ENCODE results near the gene ARHGAP6.
"Not testable (repeated sequence)": the region's sequence is repeated elsewhere in the genome, so short reads cannot be mapped to it uniquely, and the experiment has no call there.

The ARHGAP6 gene

DNA sequence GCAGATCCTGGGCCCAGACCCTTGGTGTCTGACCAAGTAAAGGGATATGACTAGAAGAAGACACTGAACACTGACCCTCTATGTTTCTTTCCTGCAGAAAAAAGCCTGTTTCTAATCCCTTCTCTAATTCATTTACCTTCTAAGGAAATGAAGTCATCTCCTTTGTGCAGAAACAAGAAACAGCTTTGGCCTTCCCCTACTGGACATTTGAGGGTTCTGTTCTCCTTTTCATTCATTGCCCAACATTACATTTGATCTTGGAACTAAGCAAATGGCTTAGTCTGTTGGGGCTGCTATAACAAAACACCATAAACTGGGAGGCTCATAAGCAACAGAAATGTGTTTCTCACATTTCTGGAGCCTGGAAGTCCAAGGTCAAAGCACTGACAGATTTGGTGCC, 534.6 kb downstream of the ARHGAP6 start:
- no peak for ATAC-seq (ENCODE audit: low read depth)

DNA sequence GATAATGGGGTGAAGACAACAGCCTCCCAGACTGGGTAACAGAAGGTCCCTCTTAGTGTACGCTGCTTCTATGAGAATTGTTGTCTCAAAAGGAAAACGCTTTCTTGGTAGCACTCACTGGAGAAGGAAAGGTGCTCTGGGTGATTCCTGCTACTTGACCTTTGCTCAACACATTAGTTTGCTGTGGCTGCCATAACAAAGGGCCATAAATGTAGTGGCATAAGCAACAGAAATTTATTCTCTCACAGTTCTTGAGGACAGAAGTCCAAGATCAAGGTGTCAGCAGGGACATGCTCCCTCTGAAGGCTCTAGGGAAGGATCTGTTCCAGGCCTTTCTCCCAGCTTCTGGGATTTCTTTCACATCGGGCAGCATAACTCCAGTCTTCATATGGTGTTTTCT, 535.6 kb downstream of the ARHGAP6 start:
- no peak for DNase-seq (ENCODE audit: low spot score)
- TF ChIP-seq CTCF (IDR thresholded peaks at IDR 0.05; ENCODE audit: poor library complexity, severe bottlenecking), result no peak

More for the DNA sequence above, 534.6 kb downstream of the ARHGAP6 start:
- Histone ChIP-seq H3K9me3 (ENCODE audit: severe bottlenecking) (no peaks in the 10 kb centered on the region), H3K27ac (ENCODE audit: poor library complexity, severe bottlenecking) (no peak overlapping the region), H3K4me1 (ENCODE audit: insufficient read depth, poor library complexity, severe bottlenecking) (no peaks in the 10 kb centered on the region), H3K27me3 (ENCODE audit: insufficient read depth, poor library complexity, severe bottlenecking) (no peaks in the 10 kb centered on the region), H3K4me3 (ENCODE audit: severe bottlenecking) (no peak overlapping the region), H3K36me3 (ENCODE audit: low read depth) (no peaks in the 10 kb centered on the region)
- no peak for DNase-seq (ENCODE audit: low spot score)
- no peak for TF ChIP-seq CTCF (IDR thresholded peaks at IDR 0.05; ENCODE audit: poor library complexity, severe bottlenecking)

DNA sequence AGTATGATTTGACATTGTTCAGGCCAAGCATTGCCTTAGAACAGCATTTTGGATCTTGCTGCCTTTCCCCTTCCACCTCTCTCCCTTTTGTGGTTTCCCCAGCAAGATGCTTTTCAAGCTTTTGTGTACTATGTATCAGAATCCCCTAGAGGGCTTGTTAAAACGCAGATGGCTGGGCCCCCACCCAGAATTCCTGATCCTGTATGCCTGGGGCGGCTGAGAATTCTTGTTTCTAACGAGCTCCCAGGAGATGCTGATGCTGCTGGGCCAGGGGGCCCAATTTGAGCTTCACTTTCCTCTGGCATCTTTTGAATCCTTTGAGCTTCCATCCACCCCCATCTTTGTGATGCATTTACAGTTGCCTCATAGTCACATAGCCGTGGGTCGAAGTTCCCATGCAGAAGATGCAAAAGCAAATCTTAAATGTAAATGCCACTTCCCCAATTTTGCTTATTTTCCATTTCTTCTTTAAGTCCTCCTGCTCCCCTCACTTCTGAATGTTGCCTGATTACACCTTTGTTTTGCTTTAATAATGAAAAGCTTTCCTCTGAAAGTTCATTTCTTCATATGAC, 536.1 kb downstream of the ARHGAP6 start:
- no peaks in the 10 kb centered on the region for H3K27me3 ChIP-seq (ENCODE audit: insufficient read depth, poor library complexity, severe bottlenecking)
- no peak overlapping the region for H3K4me3 ChIP-seq (ENCODE audit: severe bottlenecking)
- DNase-seq (ENCODE audit: low spot score) (no peak), ATAC-seq (ENCODE audit: low read depth) (no peak)
- no peak for TF ChIP-seq CTCF (IDR thresholded peaks at IDR 0.05; ENCODE audit: poor library complexity, severe bottlenecking)
- no peaks in the 10 kb centered on the region for H3K36me3 ChIP-seq (ENCODE audit: low read depth)
- H3K4me1 ChIP-seq (ENCODE audit: insufficient read depth, poor library complexity, severe bottlenecking), result no peaks in the 10 kb centered on the region
- no peak overlapping the region for H3K27ac ChIP-seq (ENCODE audit: poor library complexity, severe bottlenecking)
- H3K9me3 ChIP-seq (ENCODE audit: severe bottlenecking), result no peaks in the 10 kb centered on the region

More for the DNA sequence above, 535.6 kb downstream of the ARHGAP6 start:
- no peak overlapping the region for H3K4me3 ChIP-seq (ENCODE audit: severe bottlenecking)
- no peaks in the 10 kb centered on the region for H3K4me1 ChIP-seq (ENCODE audit: insufficient read depth, poor library complexity, severe bottlenecking)
- H3K9me3 ChIP-seq (ENCODE audit: severe bottlenecking), result no peaks in the 10 kb centered on the region
- ATAC-seq (ENCODE audit: low read depth), result no peak
- H3K36me3 ChIP-seq (ENCODE audit: low read depth), result no peaks in the 10 kb centered on the region
- no peaks in the 10 kb centered on the region for H3K27me3 ChIP-seq (ENCODE audit: insufficient read depth, poor library complexity, severe bottlenecking)
- H3K27ac ChIP-seq (ENCODE audit: poor library complexity, severe bottlenecking), result no peak overlapping the region

DNA sequence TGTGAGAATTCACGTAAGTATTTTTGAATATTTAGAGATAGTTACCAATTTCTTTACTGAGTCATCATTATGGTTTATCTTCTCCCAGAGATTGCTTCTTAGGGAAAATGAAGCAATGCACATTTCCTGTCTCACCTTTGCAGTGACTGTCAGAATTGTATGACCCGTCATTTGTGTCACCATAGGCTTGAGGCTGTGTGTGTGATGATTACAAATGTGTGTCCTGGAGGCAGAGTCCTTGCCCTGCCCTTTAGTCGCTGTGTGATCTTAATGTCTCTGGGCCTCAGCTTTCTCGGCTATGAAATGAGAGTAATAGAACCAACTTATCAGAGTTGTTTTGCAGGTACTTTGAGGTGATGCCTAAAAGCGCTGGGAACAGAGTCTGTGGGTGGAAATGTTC, 540.7 kb downstream of the ARHGAP6 start:
- Histone ChIP-seq H3K27ac (ENCODE audit: poor library complexity, severe bottlenecking) (no peak overlapping the region), H3K4me1 (ENCODE audit: insufficient read depth, poor library complexity, severe bottlenecking) (no peaks in the 10 kb centered on the region), H3K4me3 (ENCODE audit: severe bottlenecking) (no peak overlapping the region), H3K9me3 (ENCODE audit: severe bottlenecking) (no peaks in the 10 kb centered on the region), H3K27me3 (ENCODE audit: insufficient read depth, poor library complexity, severe bottlenecking) (no peaks in the 10 kb centered on the region), H3K36me3 (ENCODE audit: low read depth) (0 out of 2 replicates have a peak, but pooled peaks cover 4% of the 10 kb centered on the region)
- DNase-seq (ENCODE audit: low spot score), result no peak
- no peak for ATAC-seq (ENCODE audit: low read depth)
- TF ChIP-seq CTCF (IDR thresholded peaks at IDR 0.05; ENCODE audit: poor library complexity, severe bottlenecking), result no peak

DNA sequence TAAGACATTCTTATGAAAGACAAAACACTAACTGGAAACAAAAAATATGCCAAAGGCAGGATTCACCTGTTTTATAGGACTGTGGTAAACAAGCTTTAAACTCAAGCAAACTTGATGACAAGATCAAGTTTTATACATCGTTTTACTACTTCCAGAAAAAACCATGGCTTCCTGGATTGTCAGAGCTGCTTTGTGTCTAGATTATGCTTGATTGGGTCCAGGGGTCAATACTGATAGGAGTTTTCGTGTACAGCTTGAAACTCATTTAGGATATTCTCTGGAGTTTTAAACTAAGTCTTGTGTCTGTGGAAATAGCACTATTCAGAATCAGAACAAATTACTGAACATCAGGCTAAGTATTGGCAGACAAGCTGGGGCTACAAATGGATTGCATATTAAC, 541.6 kb downstream of the ARHGAP6 start:
- no peak for TF ChIP-seq CTCF (IDR thresholded peaks at IDR 0.05; ENCODE audit: poor library complexity, severe bottlenecking)
- Histone ChIP-seq H3K9me3 (ENCODE audit: severe bottlenecking) (no peaks in the 10 kb centered on the region), H3K4me1 (ENCODE audit: insufficient read depth, poor library complexity, severe bottlenecking) (no peaks in the 10 kb centered on the region), H3K36me3 (ENCODE audit: low read depth) (0 out of 2 replicates have a peak, but pooled peaks cover 4% of the 10 kb centered on the region), H3K4me3 (ENCODE audit: severe bottlenecking) (no peak overlapping the region), H3K27me3 (ENCODE audit: insufficient read depth, poor library complexity, severe bottlenecking) (no peaks in the 10 kb centered on the region), H3K27ac (ENCODE audit: poor library complexity, severe bottlenecking) (no peak overlapping the region)
- ATAC-seq (ENCODE audit: low read depth) (no peak), DNase-seq (ENCODE audit: low spot score) (no peak)

- not testable (repeated sequence) for H3K4me3 ChIP-seq (ENCODE audit: severe bottlenecking); H3K9me3 ChIP-seq (ENCODE audit: severe bottlenecking); ATAC-seq (ENCODE audit: low read depth); H3K27me3 ChIP-seq (ENCODE audit: insufficient read depth, poor library complexity, severe bottlenecking); H3K27ac ChIP-seq (ENCODE audit: poor library complexity, severe bottlenecking); H3K4me1 ChIP-seq (ENCODE audit: insufficient read depth, poor library complexity, severe bottlenecking); DNase-seq (ENCODE audit: low spot score)
- peaks cover 11% of the 10 kb centered on the region for H3K36me3 ChIP-seq (ENCODE audit: low read depth)
Measured at GRCh38 chrX:11123087-11123486, 542.6 kb downstream of the ARHGAP6 start.
